NCI-H1092 treated with DMSO at 0.1 percent for 48 hours (cell line): ENCODE measurements around the gene TP63.

Experiments
- DNase-seq: peaks from one replicate; lab custom pipeline; 2025; lab: John Stamatoyannopoulos, UW

The TP63 gene

GRCh38 chr3:189820365-189820720 is 189.2 kb downstream of the TP63 start:
- DNase-seq: no peak

GRCh38 chr3:189821262-189821661 is 190.1 kb downstream of the TP63 start:
- no peak for DNase-seq

- DNase-seq: no peak
Observed at GRCh38 chr3:189822726-189823125, 191.5 kb downstream of the TP63 start.

- DNase-seq: no peak
Observed at GRCh38 chr3:189824629-189825312, 193.6 kb downstream of the TP63 start.

- DNase-seq: no peak
Observed at GRCh38 chr3:189826566-189826965, 195.4 kb downstream of the TP63 start.

GRCh38 chr3:189827108-189827507 is 195.9 kb downstream of the TP63 start:
- DNase-seq: no peak

GRCh38 chr3:189830401-189830800 is 199.2 kb downstream of the TP63 start:
- no peak for DNase-seq

- DNase-seq: no peak
Observed at GRCh38 chr3:189833266-189833665, 202.1 kb downstream of the TP63 start.

- DNase-seq: no peak
Observed at GRCh38 chr3:189833996-189834395, 202.8 kb downstream of the TP63 start.

GRCh38 chr3:189834462-189834861 is 203.3 kb downstream of the TP63 start:
- no peak for DNase-seq

GRCh38 chr3:189836795-189837194 is 205.6 kb downstream of the TP63 start:
- DNase-seq: no peak

- no peak for DNase-seq
Observed at GRCh38 chr3:189838291-189838690, 207.1 kb downstream of the TP63 start.

GRCh38 chr3:189839576-189839975 is 208.4 kb downstream of the TP63 start:
- no peak for DNase-seq

GRCh38 chr3:189841473-189842205 is 210.4 kb downstream of the TP63 start:
- DNase-seq: no peak

GRCh38 chr3:189842681-189843602 is 211.8 kb downstream of the TP63 start:
- DNase-seq: no peak

GRCh38 chr3:189845069-189845468 is 213.9 kb downstream of the TP63 start:
- DNase-seq: no peak

- no peak for DNase-seq
Observed at GRCh38 chr3:189848395-189849040, 217.3 kb downstream of the TP63 start.

GRCh38 chr3:189849262-189849661 is 218.1 kb downstream of the TP63 start:
- no peak for DNase-seq

GRCh38 chr3:189851682-189852081 is 220.5 kb downstream of the TP63 start:
- DNase-seq: no peak

- DNase-seq: no peak
Observed at GRCh38 chr3:189853906-189854305, 222.7 kb downstream of the TP63 start.

GRCh38 chr3:189860296-189860695 is 229.1 kb downstream of the TP63 start:
- DNase-seq: no peak

GRCh38 chr3:189862385-189862998 is 231.3 kb downstream of the TP63 start:
- DNase-seq: no peak
